Epithelial cell of esophagus (primary cell): ENCODE measurements around the gene BCL7A.

ENCODE experiments used
- DNase-seq: peaks from one replicate; pipeline ENCODE4 v3.0.0; 2010; ENCODE audit warnings: low read depth
- H3K4me3 ChIP-seq: 2 replicates; pipeline ENCODE4 v1.5.1; 2011; ENCODE audit warnings: mild to moderate bottlenecking, low read length, control low read depth
- TF ChIP-seq, protein P1 (sequence below): IDR thresholded peaks from 2 replicates; pipeline ENCODE4 v1.5.1; 2011; ENCODE audit warnings: low read depth, mild to moderate bottlenecking, low read length, control low read depth, inconsistent platforms; ENCODE audit not compliant: insufficient read depth; ENCODE audit errors: missing control alignments

BCL7A gene

GRCh38 chr12:122093098-122093883 lies 71.6 kb downstream of the BCL7A start:
- TF ChIP-seq, protein P1, sequence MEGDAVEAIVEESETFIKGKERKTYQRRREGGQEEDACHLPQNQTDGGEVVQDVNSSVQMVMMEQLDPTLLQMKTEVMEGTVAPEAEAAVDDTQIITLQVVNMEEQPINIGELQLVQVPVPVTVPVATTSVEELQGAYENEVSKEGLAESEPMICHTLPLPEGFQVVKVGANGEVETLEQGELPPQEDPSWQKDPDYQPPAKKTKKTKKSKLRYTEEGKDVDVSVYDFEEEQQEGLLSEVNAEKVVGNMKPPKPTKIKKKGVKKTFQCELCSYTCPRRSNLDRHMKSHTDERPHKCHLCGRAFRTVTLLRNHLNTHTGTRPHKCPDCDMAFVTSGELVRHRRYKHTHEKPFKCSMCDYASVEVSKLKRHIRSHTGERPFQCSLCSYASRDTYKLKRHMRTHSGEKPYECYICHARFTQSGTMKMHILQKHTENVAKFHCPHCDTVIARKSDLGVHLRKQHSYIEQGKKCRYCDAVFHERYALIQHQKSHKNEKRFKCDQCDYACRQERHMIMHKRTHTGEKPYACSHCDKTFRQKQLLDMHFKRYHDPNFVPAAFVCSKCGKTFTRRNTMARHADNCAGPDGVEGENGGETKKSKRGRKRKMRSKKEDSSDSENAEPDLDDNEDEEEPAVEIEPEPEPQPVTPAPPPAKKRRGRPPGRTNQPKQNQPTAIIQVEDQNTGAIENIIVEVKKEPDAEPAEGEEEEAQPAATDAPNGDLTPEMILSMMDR: no peak
- H3K4me3 ChIP-seq: no peak overlapping the region
- DNase-seq: no peak

- TF ChIP-seq, protein P1: no peak
- no peak overlapping the region for H3K4me3 ChIP-seq
- DNase-seq: no peak
Measured at GRCh38 chr12:122094137-122094734, 72.6 kb downstream of the BCL7A start.

- no peak overlapping the region for H3K4me3 ChIP-seq
- DNase-seq: no peak
- TF ChIP-seq, protein P1: no peak
Measured at GRCh38 chr12:122094735-122095631, 73.3 kb downstream of the BCL7A start.

DNA sequence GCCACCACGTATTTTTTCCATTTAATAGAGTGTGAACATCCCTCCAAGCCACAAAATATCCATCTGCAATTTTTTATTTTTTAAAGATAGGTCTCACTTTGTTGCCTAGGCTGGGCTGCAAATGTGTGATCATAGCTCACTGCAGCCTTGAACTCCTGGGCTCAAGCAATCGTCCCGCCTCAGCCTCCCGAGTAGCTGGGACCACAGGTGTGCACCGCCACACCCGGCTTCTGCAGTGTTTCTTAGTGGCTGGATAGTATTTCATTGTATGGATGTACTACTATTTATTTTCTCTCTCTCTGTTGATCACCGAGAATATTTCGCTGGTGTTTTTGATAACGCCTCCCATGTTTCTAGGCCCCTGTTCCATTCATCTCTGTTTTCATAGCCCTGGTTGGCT lies 74.3 kb downstream of the BCL7A start:
- H3K4me3 ChIP-seq: no peak overlapping the region
- no peak for DNase-seq
- TF ChIP-seq, protein P1: no peak

DNA sequence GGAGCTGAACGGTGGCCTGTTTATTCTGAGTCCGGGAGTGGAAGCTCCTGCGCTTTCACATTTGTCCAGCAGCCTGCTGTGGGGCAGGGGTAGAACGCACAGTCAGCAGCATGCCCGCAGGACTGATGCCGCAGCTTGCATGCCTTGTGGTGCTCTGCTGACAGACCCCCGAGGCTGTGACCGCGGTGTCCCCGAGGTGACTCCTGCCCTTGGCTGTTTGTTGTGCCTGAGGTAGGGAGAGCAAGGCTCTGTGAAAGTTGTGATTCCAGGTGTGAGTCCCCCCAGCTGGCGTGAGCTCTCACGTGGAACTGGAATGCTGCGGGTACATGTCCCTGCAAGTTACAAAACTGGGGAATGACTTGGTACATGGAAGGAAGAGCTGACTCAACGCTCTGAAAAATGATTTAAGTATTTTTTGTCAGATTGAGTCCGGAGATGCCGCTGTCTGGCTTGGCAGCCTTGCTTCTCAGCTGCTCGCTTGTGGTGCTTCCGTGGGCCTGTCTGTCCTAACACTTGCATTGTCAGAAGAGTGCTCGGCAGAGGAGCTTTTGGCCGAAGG lies 75.0 kb downstream of the BCL7A start:
- H3K4me3 ChIP-seq: peak overlapping the region; percentile 35
- DNase-seq: peak; percentile 97
- TF ChIP-seq, protein P1: peak; percentile 6

DNA sequence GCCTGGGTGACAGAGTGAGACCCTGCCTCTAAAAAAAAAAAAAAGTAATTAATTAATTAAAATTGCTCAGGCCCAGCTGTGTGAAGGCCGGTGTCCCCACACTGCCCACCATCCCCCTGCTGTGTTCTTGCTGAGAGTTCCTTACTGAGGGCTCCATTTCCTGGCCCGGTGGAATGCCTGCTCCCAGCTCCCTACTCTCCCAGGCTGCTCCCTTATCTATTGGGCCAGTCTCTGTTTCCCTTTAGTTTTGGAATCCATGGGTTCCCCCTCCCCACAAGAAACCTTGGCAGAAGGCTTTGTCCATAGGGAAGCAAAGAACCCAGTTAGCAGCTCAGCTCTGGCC lies 75.9 kb downstream of the BCL7A start:
- TF ChIP-seq, protein P1: no peak
- H3K4me3 ChIP-seq: no peak overlapping the region
- DNase-seq: no peak
